BJ (cell line): ENCODE measurements around the gene SMOC2. TPM values are rescaled to one million over a fixed set of nuclear protein-coding genes. Genes with fewer than 3 reads are reported as not detected.

Experiments
- CTCF ChIA-PET: fragments of 350-600 bp; formaldehyde crosslinking; extraction: SDS; loops from one replicate; lab custom pipeline; 2021; ENCODE audit warnings: antibody characterized with exemption, inconsistent platforms; lab: Yijun Ruan, JAX
- POLR2A ChIA-PET: fragments of 300-600 bp; sonication (Branson Sonifier 250); formaldehyde crosslinking; extraction: SDS; loops from one replicate; lab custom pipeline; 2021; ENCODE audit warnings: antibody characterized with exemption; lab: Charles Lee
- DNase-seq: peaks from one replicate; pipeline ENCODE4 v3.0.0-alpha.2; 2011; ENCODE audit warnings: low read depth
- H3K27me3 ChIP-seq: 2 replicates; pipeline ENCODE4 v1.6.0; 2011; ENCODE audit warnings: low read length; ENCODE audit not compliant: control insufficient read depth, insufficient read depth
- H3K36me3 ChIP-seq: 2 replicates; pipeline ENCODE4 v1.5.1; 2011; ENCODE audit warnings: low read length; ENCODE audit not compliant: control insufficient read depth, insufficient read depth
- H3K4me3 ChIP-seq: 2 replicates; pipeline ENCODE4 v1.5.1; 2011; ENCODE audit warnings: low read depth, mild to moderate bottlenecking, control low read depth, low read length
- CTCF ChIP-seq: IDR thresholded peaks from 2 replicates; pipeline ENCODE4 v1.5.1; 2011; ENCODE audit warnings: low read depth, mild to moderate bottlenecking, control low read depth, inconsistent platforms, low read length, moderate library complexity; ENCODE audit not compliant: insufficient read depth
- polyA plus RNA-seq: library from polyadenylated mRNA; depleted of rRNA; stranded (reverse); fragments of >200 nt; gene quantifications from 2 replicates; pipeline ENCODE4 v1.2.3, GENCODE V29; 2011

Gene SMOC2
- polyA plus RNA-seq, 1 experiment, result not detected

GRCh38 chr6:168412456-168412855 lies 28.5 kb upstream of the SMOC2 start:
- no peak overlapping the region for H3K4me3 ChIP-seq
- POLR2A ChIA-PET, result no interaction called here
- no peaks in the 10 kb centered on the region for H3K36me3 ChIP-seq
- H3K27me3 ChIP-seq, result no peaks in the 10 kb centered on the region
- DNase-seq, result no peak
- CTCF ChIA-PET, result no interaction called here
- no peak for TF ChIP-seq CTCF

GRCh38 chr6:168413018-168413720 lies 27.8 kb upstream of the SMOC2 start:
- H3K36me3 ChIP-seq, result no peaks in the 10 kb centered on the region
- no peak for DNase-seq
- H3K27me3 ChIP-seq, result no peaks in the 10 kb centered on the region
- ChIA-PET POLR2A (no interaction called here), CTCF (no interaction called here)
- TF ChIP-seq CTCF, result no peak
- no peak overlapping the region for H3K4me3 ChIP-seq

GRCh38 chr6:168413856-168414255 lies 27.1 kb upstream of the SMOC2 start:
- CTCF ChIA-PET, result no interaction called here
- Histone ChIP-seq H3K27me3 (no peaks in the 10 kb centered on the region), H3K4me3 (no peak overlapping the region), H3K36me3 (no peaks in the 10 kb centered on the region)
- POLR2A ChIA-PET, result no interaction called here
- DNase-seq, result no peak
- TF ChIP-seq CTCF, result no peak

DNA sequence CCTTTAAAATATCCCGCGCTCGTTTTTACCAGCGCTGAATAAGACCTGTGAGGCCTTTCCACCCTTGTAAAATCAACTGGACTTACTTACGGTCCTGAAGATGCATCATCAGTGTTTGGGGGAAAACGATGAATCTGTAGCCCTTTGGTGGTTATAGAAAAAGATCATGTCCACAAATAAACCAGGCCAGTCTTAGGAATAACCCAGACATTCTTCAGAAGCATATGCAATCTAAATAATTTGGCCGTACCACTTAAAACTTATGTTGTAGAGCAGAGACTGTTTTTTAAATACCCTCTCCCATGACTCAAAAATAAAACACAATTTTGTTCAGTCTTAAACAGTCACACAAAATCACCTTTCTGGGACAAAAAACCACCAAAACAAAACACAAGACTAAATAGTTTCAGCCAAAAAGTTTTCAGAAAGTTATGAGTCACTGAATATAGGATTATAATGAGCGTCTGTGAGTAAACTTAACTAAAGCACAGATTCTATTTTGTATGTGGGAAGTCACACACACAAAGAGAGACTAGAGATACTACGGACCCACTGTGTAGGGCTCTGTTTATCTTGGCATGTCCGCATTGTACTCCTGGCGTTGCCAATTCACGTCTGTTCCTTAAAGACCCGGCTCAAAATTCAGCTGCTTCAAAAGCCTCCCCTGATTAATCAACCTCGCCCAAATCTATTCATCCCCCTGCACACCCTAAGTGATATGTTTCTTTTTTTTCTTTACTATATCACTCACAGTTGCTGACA lies 26.5 kb upstream of the SMOC2 start:
- TF ChIP-seq CTCF, result no peak
- DNase-seq, result no peak

DNA sequence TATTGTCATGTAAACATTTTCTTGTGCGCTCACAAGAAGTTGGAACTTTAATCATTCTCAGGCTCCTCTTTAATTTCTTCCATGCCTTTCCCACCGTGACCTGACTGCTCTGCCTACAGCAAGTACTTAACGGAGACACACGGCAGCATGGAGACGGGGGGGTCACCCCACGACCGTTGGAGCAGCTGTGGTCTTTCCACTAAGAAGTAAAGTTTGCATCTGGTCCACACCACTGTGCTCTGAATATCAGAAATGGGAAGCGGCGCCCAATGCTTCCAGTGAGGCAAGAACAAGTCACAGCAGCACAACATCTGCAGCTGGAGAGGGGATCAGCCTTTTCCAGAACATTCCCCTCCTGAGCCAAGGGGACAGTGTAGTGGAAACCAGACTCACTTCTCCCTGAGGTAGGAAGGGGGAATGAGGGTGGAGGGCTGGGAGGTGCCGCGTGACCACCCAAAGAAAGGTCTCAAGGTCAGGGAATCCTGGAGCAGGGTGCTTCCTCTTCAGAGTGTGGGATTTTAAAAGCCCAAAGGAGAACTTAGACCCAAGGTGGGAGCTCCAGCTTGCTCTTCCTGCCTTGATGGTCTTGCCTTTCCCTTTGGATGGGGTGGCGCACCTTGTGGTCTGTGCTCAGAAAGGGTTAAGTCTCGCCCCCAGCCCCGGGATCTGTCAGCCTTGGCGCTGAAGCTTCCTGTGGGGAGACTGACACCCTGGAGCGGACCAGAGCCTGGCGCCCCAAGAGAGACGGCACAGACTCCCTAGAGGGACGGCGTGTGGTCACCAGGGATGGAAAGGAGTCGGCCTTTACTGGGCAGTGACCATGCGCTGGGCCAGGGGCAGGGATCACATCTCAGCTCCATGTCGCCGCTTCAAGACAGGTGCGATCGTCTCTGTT lies 25.6 kb upstream of the SMOC2 start:
- Histone ChIP-seq H3K4me3 (no peak overlapping the region), H3K36me3 (no peaks in the 10 kb centered on the region), H3K27me3 (no peaks in the 10 kb centered on the region)
- CTCF ChIA-PET, result no interaction called here
- no peak for DNase-seq
- no peak for TF ChIP-seq CTCF
- POLR2A ChIA-PET, result no interaction called here

More for the DNA sequence above, 26.5 kb upstream of the SMOC2 start:
- POLR2A ChIA-PET, result no interaction called here
- Histone ChIP-seq H3K36me3 (no peaks in the 10 kb centered on the region), H3K4me3 (no peak overlapping the region), H3K27me3 (no peaks in the 10 kb centered on the region)
- CTCF ChIA-PET, result no interaction called here
